T follicular helper cell (primary cell): ENCODE results near the gene GALNS.

Experiments
- DNase-seq: peaks from one replicate; pipeline ENCODE4 v3.0.0-alpha.2; 2020; ENCODE audit warnings: low read depth

Gene GALNS

GRCh38 chr16:88888461-88889387 lies 32.0 kb upstream of the GALNS start:
- DNase-seq = no peak

- no peak for DNase-seq
Measured at GRCh38 chr16:88888057-88888456, 31.3 kb upstream of the GALNS start.

- no peak for DNase-seq
Measured at GRCh38 chr16:88886845-88887521, 30.2 kb upstream of the GALNS start.

GRCh38 chr16:88886420-88886844 lies 29.7 kb upstream of the GALNS start:
- no peak for DNase-seq

- DNase-seq = no peak
Measured at GRCh38 chr16:88885693-88886280, 29.0 kb upstream of the GALNS start.

GRCh38 chr16:88884569-88885271 lies 28.0 kb upstream of the GALNS start:
- no peak for DNase-seq

GRCh38 chr16:88883946-88884345 lies 27.2 kb upstream of the GALNS start:
- DNase-seq = no peak

- no peak for DNase-seq
Measured at GRCh38 chr16:88883117-88883895, 26.6 kb upstream of the GALNS start.

GRCh38 chr16:88882358-88883030 lies 25.7 kb upstream of the GALNS start:
- DNase-seq = no peak

- DNase-seq = no peak
Measured at GRCh38 chr16:88881675-88882357, 25.1 kb upstream of the GALNS start.

- DNase-seq = no peak
Measured at GRCh38 chr16:88881007-88881615, 24.4 kb upstream of the GALNS start.

- no peak for DNase-seq
Measured at GRCh38 chr16:88880226-88881006, 23.7 kb upstream of the GALNS start.

- no peak for DNase-seq
Measured at GRCh38 chr16:88879788-88880055, 23.0 kb upstream of the GALNS start.

GRCh38 chr16:88878967-88879787 lies 22.4 kb upstream of the GALNS start:
- no peak for DNase-seq

GRCh38 chr16:88878356-88878755 lies 21.6 kb upstream of the GALNS start:
- DNase-seq = no peak

GRCh38 chr16:88877564-88878289 lies 21.0 kb upstream of the GALNS start:
- DNase-seq = no peak

- DNase-seq = no peak
Measured at GRCh38 chr16:88876942-88877526, 20.3 kb upstream of the GALNS start.
